CD4-positive, alpha-beta T cell treated with Interleukin-17A for 4 hours (primary cell): Measurements from ENCODE around the gene SLC34A3.
A peak's percentile ranks its signal among the peaks of the same experiment; 100 is the strongest.
"Not testable (repeated sequence)": the region's sequence is repeated elsewhere in the genome, so short reads cannot be mapped to it uniquely, and the experiment has no call there.

Source experiments
- DNase-seq: peaks from one replicate; pipeline ENCODE4 v3.0.0-alpha.2; 2020; ENCODE audit warnings: mixed read lengths

SLC34A3 gene

GRCh38 chr9:137243626-137244485 lies 13.2 kb downstream of the SLC34A3 start:
- DNase-seq, result no peak

- DNase-seq, result no peak
Measured at GRCh38 chr9:137244486-137245449, 14.1 kb downstream of the SLC34A3 start.

GRCh38 chr9:137245450-137246421 lies 15.0 kb downstream of the SLC34A3 start:
- no peak for DNase-seq

- DNase-seq, result no peak
Measured at GRCh38 chr9:137247135-137247915, 16.6 kb downstream of the SLC34A3 start.

- no peak for DNase-seq
Measured at GRCh38 chr9:137247916-137248175, 17.1 kb downstream of the SLC34A3 start.

GRCh38 chr9:137250329-137251193 lies 19.9 kb downstream of the SLC34A3 start:
- no peak for DNase-seq

GRCh38 chr9:137251194-137251461 lies 20.4 kb downstream of the SLC34A3 start, which contains the start of gene STPG3:
TSS of gene STPG3 (plus strand) at chr9:137251286. CDS start at chr9:137251287, 1 bp downstream.
- DNase-seq, result no peak

GRCh38 chr9:137251490-137252268 lies 21.0 kb downstream of the SLC34A3 start:
- no peak for DNase-seq

- DNase-seq, result no peak
Measured at GRCh38 chr9:137252555-137253506, 22.1 kb downstream of the SLC34A3 start.

GRCh38 chr9:137253717-137254623 lies 23.3 kb downstream of the SLC34A3 start:
- DNase-seq, result no peak

GRCh38 chr9:137254624-137255447 lies 24.1 kb downstream of the SLC34A3 start, which contains the start of gene NELFB:
TSS of gene NELFB (plus strand) at chr9:137255327.
- DNase-seq, result peak; percentile 98

GRCh38 chr9:137255448-137256114 lies 24.9 kb downstream of the SLC34A3 start:
- DNase-seq, result no peak

- no peak for DNase-seq
Measured at GRCh38 chr9:137256362-137256761, 25.7 kb downstream of the SLC34A3 start.

GRCh38 chr9:137256856-137257255 lies 26.2 kb downstream of the SLC34A3 start:
- no peak for DNase-seq

GRCh38 chr9:137262173-137262908 lies 31.6 kb downstream of the SLC34A3 start:
- DNase-seq, result not testable (repeated sequence)
